GM12878 (cell line): ENCODE measurements around the gene HSD17B11. TPM values are rescaled to one million over a fixed set of nuclear protein-coding genes. Genes with fewer than 3 reads are reported as not detected.

ENCODE experiments used
- ATAC-seq: fragments of 200-7000 bp; cut with Tn5 transposase; 3 replicates; pipeline ENCODE4 v1.9.1; 2020; ENCODE audit warnings: mild to moderate bottlenecking, moderate library complexity
- BruUV-seq: library from RNA; stranded (reverse); fragments of 400-500 nt; replicated peaks from 2 replicates; lab custom pipeline; 2021; lab: Mats Ljungman, UMichigan
- CTCF ChIA-PET: fragments of 300-600 bp; sonication (Branson Sonifier 250); formaldehyde crosslinking; extraction: SDS; loops from one replicate; lab custom pipeline; 2021; ENCODE audit warnings: inconsistent platforms; lab: Yijun Ruan, JAX
- POLR2A ChIA-PET: fragments of 350-600 bp; formaldehyde crosslinking; extraction: SDS; loops from one replicate; lab custom pipeline; 2021; ENCODE audit warnings: inconsistent platforms; lab: Charles Lee
- RAD21 ChIA-PET: fragments of 300-600 bp; sonication (Branson Sonifier 250); formaldehyde crosslinking; loops from one replicate; lab custom pipeline; 2023; ENCODE audit warnings: antibody characterized with exemption; ENCODE audit not compliant: unreplicated experiment; lab: Charles Lee
- SMC1A ChIA-PET: fragments of 300-600 bp; sonication (Branson Sonifier 250); formaldehyde crosslinking; loops from one replicate; lab custom pipeline; 2023; ENCODE audit not compliant: unreplicated experiment, uncharacterized antibody; lab: Charles Lee
- DNase-seq: peaks from one replicate; pipeline ENCODE4 v3.0.0-alpha.2; 2011; ENCODE audit warnings: low read depth, low spot score
- FAIRE-seq: peaks from 3 replicates; lab custom pipeline; 2011; peaks lifted over from hg19 to GRCh38; lab: Jason Lieb, UNC
- H2AFZ ChIP-seq: 2 replicates; pipeline ENCODE4 v1.6.0; 2011; ENCODE audit warnings: low read depth, low read length, control low read depth; ENCODE audit not compliant: control insufficient read depth
- H3K27ac ChIP-seq: 2 replicates; pipeline ENCODE4 v1.5.1; 2011; ENCODE audit warnings: control low read depth; ENCODE audit not compliant: control insufficient read depth, insufficient read depth
- H3K27me3 ChIP-seq, 2 experiments: replicated peaks in 1 of 2; 2 replicates each; pipeline versions ENCODE4 v1.6.0 to v1.6.1; 2011; ENCODE audit warnings: low read length in 1 of 2; ENCODE audit not compliant: control insufficient read depth in 2 of 2, insufficient read depth in 2 of 2
- H3K36me3 ChIP-seq, 2 experiments: 2 replicates each; pipeline ENCODE4 v1.5.1; 2011; ENCODE audit warnings: low read length in 1 of 2; ENCODE audit not compliant: control insufficient read depth in 2 of 2, insufficient read depth in 2 of 2
- H3K4me1 ChIP-seq: 2 replicates; pipeline ENCODE4 v1.6.1; 2011; ENCODE audit warnings: mild to moderate bottlenecking, low read length, moderate library complexity, mixed read lengths; ENCODE audit not compliant: control insufficient read depth, insufficient read depth
- H3K4me2 ChIP-seq: 2 replicates; pipeline ENCODE4 v1.6.0; 2011; ENCODE audit warnings: control low read depth; ENCODE audit not compliant: control insufficient read depth, insufficient read depth
- H3K4me3 ChIP-seq: fragments of 200-600 bp; sonication (generic); 2 replicates; pipeline ENCODE4 v1.5.1; 2016
- H3K79me2 ChIP-seq: 2 replicates; pipeline ENCODE4 v1.6.0; 2011; ENCODE audit warnings: low read length; ENCODE audit not compliant: control insufficient read depth, insufficient read depth
- H3K9ac ChIP-seq: 2 replicates; pipeline ENCODE4 v1.8.0; 2011; ENCODE audit warnings: low read length, control low read depth, mixed read lengths; ENCODE audit not compliant: control insufficient read depth, insufficient read depth
- H3K9me3 ChIP-seq: replicated peaks from 3 replicates; pipeline ENCODE4 v1.5.1; 2011; ENCODE audit warnings: mild to moderate bottlenecking, low read length; ENCODE audit not compliant: control insufficient read depth, insufficient read depth
- H4K20me1 ChIP-seq: 2 replicates; pipeline ENCODE4 v1.6.0; 2011; ENCODE audit not compliant: control insufficient read depth, insufficient read depth
- E4F1 ChIP-seq: fragments of 450-650 bp; IDR thresholded peaks from 2 replicates; pipeline ENCODE4 v1.6.1; 2018; ENCODE audit warnings: borderline replicate concordance, mild to moderate bottlenecking; ENCODE audit not compliant: partially characterized antibody
- FOS ChIP-seq: IDR thresholded peaks from 3 replicates; pipeline ENCODE4 v1.6.1; 2011; ENCODE audit warnings: borderline replicate concordance; ENCODE audit not compliant: insufficient read length; ENCODE audit errors: extremely low read depth
- JUND ChIP-seq: IDR thresholded peaks from 2 replicates; pipeline ENCODE4 v1.6.1; 2012; ENCODE audit warnings: low read depth, mild to moderate bottlenecking, low read length, improper control_type of control experiment, moderate library complexity
- NFYA ChIP-seq: IDR thresholded peaks from 2 replicates; pipeline ENCODE4 v1.6.1; 2011; ENCODE audit warnings: low read depth, mild to moderate bottlenecking, low read length, improper control_type of control experiment, borderline replicate concordance
- NRF1 ChIP-seq: conservative IDR thresholded peaks from 2 replicates; pipeline ENCODE4 v1.6.1; 2011; ENCODE audit warnings: mild to moderate bottlenecking, low read depth, low read length, improper control_type of control experiment
- RCOR1 ChIP-seq: conservative IDR thresholded peaks from 2 replicates; pipeline ENCODE4 v1.6.1; 2012; ENCODE audit warnings: low read depth, low read length, improper control_type of control experiment
- SUPT20H ChIP-seq: IDR thresholded peaks from 2 replicates; pipeline ENCODE4 v1.6.1; 2011; ENCODE audit warnings: low read depth, mild to moderate bottlenecking, low read length, moderate library complexity, borderline replicate concordance; ENCODE audit not compliant: control insufficient read depth
- TBL1XR1 ChIP-seq: IDR thresholded peaks from 2 replicates; pipeline ENCODE4 v1.6.1; 2012; ENCODE audit warnings: low read depth, low read length, improper control_type of control experiment
- TCF3 ChIP-seq: IDR thresholded peaks from 2 replicates; pipeline ENCODE4 v1.6.1; 2012; ENCODE audit warnings: low read depth, mild to moderate bottlenecking, low read length, borderline replicate concordance; ENCODE audit not compliant: insufficient read depth
- TCF7 ChIP-seq: IDR thresholded peaks from 2 replicates; pipeline ENCODE4 v1.6.1; 2014; ENCODE audit warnings: antibody characterized with exemption, borderline replicate concordance
- USF1 ChIP-seq: IDR thresholded peaks from 2 replicates; pipeline ENCODE4 v1.6.1; 2011; ENCODE audit warnings: borderline replicate concordance, low read depth, mild to moderate bottlenecking, moderate library complexity, mixed read lengths, low read length; ENCODE audit not compliant: insufficient read depth; ENCODE audit errors: extremely low read length
- ZBED1 ChIP-seq: IDR thresholded peaks from 2 replicates; pipeline ENCODE4 v1.6.1; 2016; ENCODE audit warnings: borderline replicate concordance
- ZNF274 ChIP-seq: IDR thresholded peaks from one replicate; pipeline ENCODE4 v1.8.0; 2011; ENCODE audit not compliant: insufficient read length, insufficient read depth
- ZNF687 ChIP-seq: fragments of 450-650 bp; IDR thresholded peaks from 2 replicates; pipeline ENCODE4 v1.6.1; 2017; ENCODE audit warnings: mild to moderate bottlenecking, moderate library complexity
- WGBS: methylation state at CpG from one replicate; pipeline ENCODE4 v1.1.6; 2016; ENCODE audit warnings: low lambda C conversion rate; ENCODE audit not compliant: insufficient replicate concordance, insufficient coverage; ENCODE audit errors: missing lambda C conversion rate; 5-methylcytosine and 5-hydroxymethylcytosine counted together
- in situ Hi-C: fragments of 300-500 bp; cut with MboI; formaldehyde crosslinking; loops from 9 replicates; pipeline ENCODE4 v1.14.3; 2018; ENCODE audit warnings: mixed read lengths
- intact Hi-C: fragments of 100-400 bp; cut with micrococcal nuclease; formaldehyde crosslinking; loops from one replicate; pipeline ENCODE4 v1.14.2; 2022; ENCODE audit not compliant: unreplicated experiment
- polyA plus RNA-seq, 11 experiments: library from polyadenylated mRNA; depleted of rRNA in 4 of 11; unstranded in 6 of 11; stranded (reverse) in 5 of 11; fragments of >200 nt; fragmentation: Nextera tagmentation in 4 of 11; fragmentation: Illumina TruSeq in 1 of 11; extraction: Ambion mirVana in 4 of 11; extraction: Trizol in 1 of 11; gene quantifications; 1 replicate in 1 of 11; 2 replicates in 10 of 11; pipeline versions ENCODE4 v1.2.1 to v1.2.3, GENCODE V29; 2011 to 2016; ENCODE audit warnings: inconsistent platforms in 2 of 11, missing spikeins in 2 of 11, low read depth in 1 of 11
- total RNA-seq, 4 experiments: library from RNA; depleted of rRNA in 3 of 4; stranded (reverse); fragments of >200 nt in 3 of 4; fragmentation: Illumina TruSeq in 1 of 4; extraction: Trizol in 1 of 4; gene quantifications; 2 replicates each; pipeline versions ENCODE4 v1.2.1 to v1.2.3, GENCODE V29; 2013 to 2021

The HSD17B11 gene
- total and polyA plus RNA-seq, 10 of the 15 experiments (the other 5 are each of a cell fraction or from before 2014, with no cell fraction given): 10.3 to 29.5 (median 17.7) TPM

GRCh38 chr4:87359258-87359657, 31.7 kb downstream of the HSD17B11 start (continued):
- TF ChIP-seq E4F1 (no peak), USF1 (no peak), TCF3 (no peak), NFYA (no peak)

- SMC1A ChIA-PET: interaction anchor here (1.4 to 2.5 kb wide), 3 partner anchors 21 to 207 kb away, joined by 3 to 12 read pairs (median 5); no protein-coding TSS in a partner anchor
- in situ Hi-C loops (loop anchor here (5.0 kb wide), 1 partner anchor 490 kb away; no protein-coding TSS in a partner anchor), intact Hi-C loops (loop anchor here (5.0 kb wide), 1 partner anchor 480 kb away; no protein-coding TSS in a partner anchor)
- H4K20me1 ChIP-seq: no peaks in the 10 kb centered on the region
- H3K36me3 ChIP-seq: 0 out of 4 replicates have a peak, but pooled peaks cover 0 to 3% of the 10 kb centered on the region in 2 experiments
- DNase-seq: no peak
- POLR2A ChIA-PET: no interaction called here
- no peaks in the 10 kb centered on the region for H3K27me3 ChIP-seq
- RAD21 ChIA-PET: interaction anchor here (2.1 kb wide), 1 partner anchor 108 kb away, joined by 6 read pairs; no protein-coding TSS in a partner anchor
- H3K4me1 ChIP-seq: peaks cover 9% of the 10 kb centered on the region
- H3K9me3 ChIP-seq: no peaks in the 10 kb centered on the region
- no peak overlapping the region for H3K9ac ChIP-seq
- H3K79me2 ChIP-seq: no peaks in the 10 kb centered on the region
- no peak overlapping the region for H3K4me3 ChIP-seq
- ATAC-seq: no peak
- peak; percentile 18 for FAIRE-seq
- H2AFZ ChIP-seq: no peak overlapping the region
- no TSS peak for BruUV-seq
- H3K4me2 ChIP-seq: no peak overlapping the region
- CTCF ChIA-PET: interaction anchor here (1.5 to 2.7 kb wide), 6 partner anchors 11 to 141 kb away, joined by 4 to 9 read pairs (median 7); no protein-coding TSS in a partner anchor
- WGBS: 98% methylated on average over 2 of the region's 2 CpGs
- no peak overlapping the region for H3K27ac ChIP-seq
- no peak for TF ChIP-seq ZNF274
- no peak for TF ChIP-seq ZBED1
- TF ChIP-seq FOS: no peak
- TF ChIP-seq RCOR1: no peak
- TF ChIP-seq JUND: no peak
- no peak for TF ChIP-seq NRF1
- no peak for TF ChIP-seq TCF7
- TF ChIP-seq ZNF687: no peak
- TF ChIP-seq TBL1XR1: no peak
- TF ChIP-seq SUPT20H: no peak
These were observed 34.0 kb downstream of the HSD17B11 start for GRCh38 chr4:87356832-87357526.
